D341Med (cell line): Measurements from ENCODE around the gene CALM1.

Experiments used
- DNase-seq: peaks from one replicate; pipeline ENCODE4 v3.0.0; 2012; ENCODE audit warnings: low spot score

Gene CALM1

DNA sequence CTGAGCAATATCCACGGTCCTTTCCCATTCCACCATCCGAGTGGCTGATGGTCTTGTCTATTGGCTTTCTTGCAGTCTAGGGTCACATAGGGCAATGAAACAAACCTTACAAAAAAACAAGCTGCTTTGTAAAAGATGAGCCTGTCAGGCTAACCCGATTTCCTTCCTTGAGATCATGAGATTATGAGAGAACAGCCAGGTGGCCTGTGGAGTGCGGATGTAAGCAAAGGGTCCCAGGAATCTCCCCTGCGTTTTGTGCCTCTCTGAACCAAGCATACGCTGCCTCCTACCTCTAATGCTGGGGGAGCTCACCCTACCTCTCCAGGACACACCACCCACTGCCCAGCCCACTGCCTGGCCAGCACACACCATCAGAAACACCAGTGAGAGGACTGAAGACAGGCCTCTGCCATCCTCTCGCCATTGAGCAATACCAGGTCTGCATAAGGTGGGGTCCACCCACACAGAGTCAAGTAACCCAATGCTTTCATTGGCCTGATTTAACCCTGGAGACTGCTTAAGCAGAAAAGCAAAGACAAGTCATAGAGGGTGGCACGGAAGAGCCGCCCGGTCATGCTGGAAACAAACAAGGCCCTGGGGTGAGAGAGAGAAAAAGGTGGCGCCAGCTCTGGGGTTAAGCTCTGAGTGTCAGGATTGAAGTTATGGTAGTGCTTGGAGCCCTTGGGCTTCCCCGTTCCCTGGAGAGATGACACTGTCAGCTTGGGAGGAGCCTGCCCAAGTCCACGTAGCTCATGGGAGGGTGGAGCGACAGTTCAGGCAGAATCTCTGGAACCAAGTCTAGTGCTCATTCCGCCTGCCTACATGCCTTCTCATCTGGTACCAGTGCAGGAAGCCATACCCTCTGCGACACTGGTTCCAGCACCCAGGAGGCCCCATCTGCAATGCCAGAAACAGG is 46.6 kb downstream of the CALM1 start:
- peak; percentile 59 for DNase-seq

DNA sequence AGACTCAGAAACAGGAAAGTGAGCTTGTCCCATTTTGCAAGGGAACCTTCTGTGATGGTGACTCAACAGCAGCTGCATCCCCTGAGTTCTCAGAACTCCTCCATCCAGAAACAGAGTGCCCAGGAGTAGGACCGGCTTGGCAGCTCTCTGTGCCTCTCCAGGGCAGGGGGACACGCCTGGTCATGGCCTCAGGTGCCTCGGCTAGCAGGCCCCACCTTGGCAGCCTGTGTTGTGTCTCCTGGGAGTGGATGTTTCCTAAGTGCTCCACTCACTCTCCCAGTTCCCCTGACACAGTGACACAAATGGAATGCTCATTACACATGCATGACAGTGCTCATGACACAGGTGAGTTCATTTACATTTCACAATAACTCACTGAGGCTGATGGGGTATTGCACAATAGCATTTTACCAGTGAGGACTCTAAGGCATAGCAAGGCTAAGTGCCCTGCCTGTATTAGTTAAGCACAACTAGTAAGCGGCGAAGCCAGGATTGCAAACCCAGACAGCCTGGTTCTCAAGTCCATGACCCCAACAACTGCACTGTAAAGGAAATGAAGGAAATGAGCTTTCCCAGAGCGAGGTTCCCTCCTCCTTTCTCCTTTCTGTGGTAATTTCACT is 47.4 kb downstream of the CALM1 start:
- no peak for DNase-seq

DNA sequence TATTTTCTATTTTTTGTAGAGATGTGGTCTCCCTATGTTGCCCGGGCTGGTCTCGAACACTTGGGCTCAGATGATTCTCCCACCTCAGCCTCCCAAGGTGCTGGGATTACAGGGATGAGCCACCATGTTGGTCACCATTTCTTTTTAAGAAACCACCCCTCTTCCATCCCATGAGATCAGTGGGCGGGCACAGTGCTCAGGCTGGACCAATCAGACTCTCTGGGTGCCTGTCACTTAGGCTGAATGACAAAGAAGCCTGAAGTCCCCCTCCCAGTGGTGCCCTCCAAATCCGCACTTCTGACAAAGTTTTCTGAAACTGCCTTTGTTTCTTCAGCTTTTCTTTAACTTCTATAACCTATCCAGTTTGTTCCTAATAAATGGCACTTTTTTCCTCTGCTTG is 48.2 kb downstream of the CALM1 start:
- no peak for DNase-seq

DNA sequence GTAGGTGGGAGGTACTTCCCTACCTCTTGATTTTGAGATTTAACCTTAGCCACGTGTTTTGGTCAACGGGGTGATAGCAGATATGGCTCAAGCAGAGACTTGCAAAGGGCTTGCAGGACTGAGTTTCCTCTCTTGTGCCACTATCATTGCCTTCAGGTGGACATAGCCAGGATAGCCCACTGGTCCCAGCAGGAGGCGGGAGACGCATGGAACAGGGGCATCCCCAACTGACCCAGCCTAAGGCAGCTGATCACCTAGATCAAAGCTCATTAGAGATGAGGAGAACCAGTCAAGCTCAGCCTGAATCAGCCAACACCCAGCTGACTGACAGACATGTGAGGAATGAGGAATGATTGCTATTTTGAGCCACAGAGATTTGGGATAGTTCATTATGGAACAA is 49.6 kb downstream of the CALM1 start:
- DNase-seq: no peak

DNA sequence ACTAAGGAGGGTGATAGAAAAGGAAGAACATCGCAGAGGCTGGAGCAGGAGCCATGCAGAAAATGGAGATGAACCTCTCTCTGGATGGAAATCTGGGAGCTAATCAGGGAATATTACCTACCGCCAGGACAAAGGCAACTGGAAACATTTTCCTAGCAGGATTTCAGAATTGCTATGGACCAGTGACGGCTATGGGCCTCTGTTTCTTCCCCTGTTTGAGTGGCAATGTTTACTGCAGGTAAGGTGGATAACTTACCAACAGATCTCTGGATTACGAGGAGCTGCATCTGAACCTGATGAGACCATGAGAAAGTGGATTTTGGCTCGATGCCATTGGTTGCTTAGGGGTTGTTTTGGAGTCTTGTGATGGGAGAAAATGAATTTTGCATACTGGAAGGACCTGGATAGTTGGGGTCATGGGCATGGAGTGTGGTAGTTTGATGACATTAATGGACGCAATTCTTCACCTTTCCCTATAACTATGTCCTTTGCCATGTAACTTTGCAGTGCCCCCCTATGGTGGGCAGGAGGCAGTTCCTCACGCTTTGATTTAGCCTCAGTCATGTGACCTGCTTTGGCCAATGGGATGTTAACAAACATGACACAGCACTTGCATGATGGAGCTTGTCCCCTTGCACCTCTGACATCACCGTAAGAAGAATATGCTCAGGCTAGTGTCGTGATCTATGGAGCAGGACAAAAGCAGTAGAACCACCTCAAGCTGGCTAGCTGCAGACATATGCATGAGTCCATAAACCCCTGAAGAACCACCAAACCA is 51.1 kb downstream of the CALM1 start:
- DNase-seq: no peak

DNA sequence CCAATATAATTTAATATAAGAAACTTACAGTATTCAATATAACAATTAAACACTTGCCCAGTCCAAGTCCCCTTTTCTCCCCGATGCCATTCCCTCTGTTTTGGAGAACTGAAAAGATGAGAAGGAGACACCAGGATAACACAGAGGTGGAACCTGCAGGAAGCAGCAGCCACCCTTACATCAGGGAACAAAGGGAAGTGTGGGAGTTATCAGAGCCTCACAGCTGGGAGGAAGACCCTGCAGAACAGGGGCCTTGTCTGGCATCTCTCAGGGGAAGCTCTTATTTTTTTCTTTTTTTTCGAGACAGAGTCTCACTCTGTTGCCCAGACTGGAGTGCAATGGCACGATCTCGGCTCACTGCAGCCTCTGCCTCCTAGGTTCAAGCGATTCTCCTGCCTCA is 52.6 kb downstream of the CALM1 start:
- no peak for DNase-seq

DNA sequence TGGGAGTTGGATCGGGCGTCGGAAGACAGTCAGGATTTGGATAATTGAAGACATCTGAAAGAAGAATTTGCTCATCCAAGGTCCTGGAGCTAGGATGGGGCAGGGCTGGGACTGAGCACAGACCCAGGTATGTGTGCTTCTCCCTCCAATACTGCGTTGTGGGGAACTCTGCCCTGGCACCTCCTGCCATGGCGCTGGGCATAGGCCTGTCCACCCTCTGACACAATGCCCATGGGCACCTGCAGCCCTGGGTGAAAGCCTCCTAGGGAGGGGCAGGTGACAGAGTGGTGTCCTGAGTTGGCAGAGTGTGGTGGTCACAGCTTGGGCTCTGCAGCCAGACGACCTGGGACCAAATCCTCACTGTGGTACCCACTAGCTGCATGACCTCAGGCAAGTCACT is 53.3 kb downstream of the CALM1 start:
- no peak for DNase-seq

DNA sequence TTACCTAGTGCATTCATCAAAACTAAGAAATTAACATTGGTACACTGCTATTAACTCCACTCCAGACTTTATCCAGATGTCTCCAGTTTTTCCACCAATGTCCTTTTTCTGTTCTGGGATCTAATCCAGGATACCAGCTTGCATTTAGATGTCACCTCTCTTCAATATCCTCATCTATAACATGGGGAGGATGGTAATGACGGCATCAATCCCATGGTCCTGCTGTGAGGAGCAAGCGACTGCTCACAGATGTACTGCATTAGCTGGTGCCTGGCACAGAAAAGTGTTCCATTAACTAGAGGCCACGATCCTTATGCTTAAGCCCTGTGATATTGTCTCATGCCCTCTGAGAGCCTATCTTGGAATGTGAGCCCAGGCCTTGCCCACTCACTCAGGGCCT is 53.8 kb downstream of the CALM1 start:
- no peak for DNase-seq

DNA sequence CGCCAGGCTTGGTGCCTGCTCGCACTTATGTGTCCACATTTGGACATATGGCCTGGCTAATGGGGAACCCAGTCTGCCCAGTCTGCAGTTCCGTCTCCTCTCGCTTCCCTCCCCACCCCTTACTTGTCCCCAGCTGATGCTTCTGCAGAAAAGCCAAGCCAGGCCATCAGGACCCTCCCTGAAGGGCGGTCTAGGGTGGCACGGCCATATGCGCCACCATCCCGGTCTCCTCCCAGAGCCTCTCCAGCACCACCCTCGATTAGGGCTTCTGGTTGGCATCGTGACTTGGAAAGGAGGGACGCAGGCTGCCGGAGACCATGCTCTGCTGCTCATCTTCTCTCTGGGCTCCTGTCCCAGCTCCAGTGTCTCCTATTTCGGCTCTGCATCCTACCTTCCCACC is 54.6 kb downstream of the CALM1 start:
- DNase-seq: no peak

DNA sequence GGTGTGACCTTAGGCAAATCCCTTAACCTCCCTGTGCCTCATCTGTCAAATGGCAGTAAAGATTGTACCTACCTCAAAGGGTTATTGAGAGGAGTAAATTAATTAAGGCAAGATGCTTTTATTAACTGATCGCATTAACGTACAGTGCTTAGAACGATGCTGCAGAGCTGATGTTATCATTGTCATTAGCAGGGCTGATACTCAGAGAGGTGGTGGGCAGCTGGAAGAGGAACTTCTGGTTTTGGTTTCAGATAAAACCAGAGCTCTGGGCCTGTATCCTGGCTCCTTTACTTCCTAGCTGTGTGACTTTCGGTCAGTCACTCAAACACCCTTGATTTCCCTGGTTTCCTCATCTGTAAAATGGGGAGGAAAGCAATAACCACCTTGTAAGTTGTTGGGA is 55.1 kb downstream of the CALM1 start:
- DNase-seq: no peak

DNA sequence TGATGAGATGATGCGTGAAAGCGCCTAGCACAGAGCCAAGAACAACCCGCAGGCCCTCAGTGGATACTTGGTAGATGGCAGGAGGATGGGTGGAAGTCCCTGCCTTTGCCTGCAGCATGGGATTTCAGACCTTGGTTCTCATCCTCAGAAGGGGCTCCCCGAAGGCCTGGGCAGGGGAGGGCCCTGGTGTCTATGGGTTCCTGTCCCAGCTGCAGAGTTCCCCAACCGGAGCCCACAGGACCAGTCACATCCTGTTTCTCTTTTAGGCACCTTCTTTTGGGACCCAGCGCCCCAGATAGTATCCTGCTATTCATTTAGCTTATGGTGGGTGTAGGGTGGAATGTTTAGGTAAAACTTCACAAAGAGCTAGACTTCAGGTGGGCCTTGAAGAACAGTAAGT is 55.5 kb downstream of the CALM1 start:
- no peak for DNase-seq

DNA sequence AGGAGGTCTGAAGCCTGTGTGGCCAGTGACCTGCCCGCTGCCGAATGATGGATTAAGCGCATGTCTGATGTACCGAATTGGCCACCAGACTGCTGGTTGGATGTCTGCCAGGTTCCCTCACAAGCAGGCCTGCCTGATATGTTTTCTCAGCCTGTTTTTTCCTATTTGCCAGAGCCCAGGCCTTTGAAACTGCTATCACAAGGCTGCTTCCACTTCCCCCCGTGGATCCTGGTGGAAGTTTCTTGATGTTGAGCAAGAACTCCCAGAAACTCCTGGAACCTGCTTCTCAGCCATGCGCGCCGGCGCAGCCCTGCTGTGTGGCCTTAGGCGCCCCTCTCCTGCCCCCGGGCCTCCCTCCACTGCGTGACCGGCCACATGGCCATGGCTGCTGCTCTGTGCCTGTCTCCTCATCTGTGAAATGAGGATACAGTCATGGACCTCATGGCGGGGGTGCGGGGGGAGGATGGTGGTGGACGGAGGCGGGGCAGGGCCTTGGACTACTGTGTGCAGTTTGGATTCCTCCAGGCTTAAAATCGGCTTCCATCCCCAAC is 56.6 kb downstream of the CALM1 start:
- no peak for DNase-seq

DNA sequence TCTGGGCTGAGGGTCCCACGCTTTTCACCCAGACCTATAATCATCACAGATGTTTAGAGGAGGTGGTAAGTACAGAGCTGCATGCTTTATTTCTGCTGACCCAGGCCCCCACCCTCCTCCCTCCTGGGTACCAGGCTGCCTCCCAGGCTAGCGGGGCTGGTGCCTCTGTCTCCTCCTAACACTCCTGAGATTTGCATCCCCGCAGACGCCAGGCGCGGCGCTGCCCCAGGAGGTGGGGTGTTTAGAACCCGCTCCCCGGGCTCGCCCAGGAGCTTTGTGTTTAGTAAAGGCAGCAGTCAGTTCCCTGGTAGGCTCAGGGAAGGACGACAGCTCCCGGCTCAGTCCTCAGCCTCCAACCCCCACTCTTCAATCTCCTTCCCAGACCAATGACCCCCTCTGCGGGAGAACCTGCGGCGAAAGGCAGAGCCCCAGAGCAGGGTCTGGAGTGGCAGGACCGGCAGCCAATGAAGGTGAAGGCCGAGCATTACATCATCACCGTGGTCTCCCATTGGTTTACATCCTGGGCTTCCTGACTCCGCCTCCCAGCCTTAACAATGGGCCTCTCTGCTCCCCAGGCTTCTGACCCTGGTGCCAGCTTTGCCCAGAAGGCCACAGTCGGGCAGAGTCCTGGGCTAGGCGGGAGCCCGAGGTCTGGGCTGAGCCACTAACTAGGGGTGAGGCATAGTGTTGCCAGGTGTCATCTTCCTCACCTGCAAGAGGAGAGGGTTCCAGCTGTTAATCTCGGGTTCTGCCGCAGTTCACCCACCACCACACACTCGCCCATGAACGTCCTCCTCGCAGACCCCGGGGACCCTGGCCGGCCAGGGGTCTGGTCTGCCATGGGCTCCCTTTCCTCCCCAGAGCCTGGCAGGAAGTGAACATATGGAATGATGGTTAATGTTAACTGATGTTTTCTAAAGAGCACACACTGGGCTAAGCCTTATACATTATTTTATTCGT is 57.5 kb downstream of the CALM1 start:
- DNase-seq: peak; percentile 63

DNA sequence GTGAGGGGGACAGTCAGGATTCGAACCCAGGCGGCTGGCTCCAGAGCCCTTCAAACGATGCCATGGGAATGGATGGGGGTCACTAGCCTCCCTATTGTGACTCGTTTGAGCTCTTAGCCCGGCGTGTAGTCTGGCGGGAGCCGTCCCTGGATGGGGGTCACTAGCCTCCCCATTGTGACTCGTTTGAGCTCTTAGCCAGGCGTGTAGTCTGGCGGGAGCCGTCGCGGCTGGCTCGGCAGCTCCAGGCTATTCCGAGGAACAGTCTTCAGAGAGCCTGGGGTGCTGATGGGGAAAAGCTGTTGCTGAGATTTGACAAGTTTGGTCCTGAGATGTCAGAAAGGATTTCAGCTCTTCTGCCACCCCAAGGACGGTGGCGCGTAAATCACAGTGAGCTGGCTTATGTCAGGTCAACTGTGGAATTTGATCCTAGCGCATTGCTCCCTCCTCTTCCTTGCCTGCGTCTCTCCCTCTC is 58.3 kb downstream of the CALM1 start:
- DNase-seq: no peak

DNA sequence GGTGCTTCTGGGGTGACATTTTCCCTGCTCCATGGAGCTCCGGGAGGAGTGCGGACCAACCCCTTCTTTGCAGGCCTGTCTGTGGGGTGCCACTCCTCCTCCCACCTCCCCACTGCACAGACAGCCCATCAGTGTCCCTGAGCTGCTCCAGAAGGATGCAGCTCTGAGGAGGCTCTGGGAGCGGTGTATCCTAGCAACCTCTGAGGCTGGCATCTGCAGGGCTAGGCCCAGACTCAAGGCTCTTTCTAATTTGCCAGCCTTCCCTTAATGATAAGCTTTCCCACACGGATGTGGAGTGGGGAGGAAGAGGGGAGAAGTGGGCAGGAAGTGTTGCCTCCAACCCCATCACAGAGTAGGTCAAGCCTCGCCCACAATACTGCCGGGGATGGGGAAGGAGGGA is 59.7 kb downstream of the CALM1 start:
- no peak for DNase-seq

DNA sequence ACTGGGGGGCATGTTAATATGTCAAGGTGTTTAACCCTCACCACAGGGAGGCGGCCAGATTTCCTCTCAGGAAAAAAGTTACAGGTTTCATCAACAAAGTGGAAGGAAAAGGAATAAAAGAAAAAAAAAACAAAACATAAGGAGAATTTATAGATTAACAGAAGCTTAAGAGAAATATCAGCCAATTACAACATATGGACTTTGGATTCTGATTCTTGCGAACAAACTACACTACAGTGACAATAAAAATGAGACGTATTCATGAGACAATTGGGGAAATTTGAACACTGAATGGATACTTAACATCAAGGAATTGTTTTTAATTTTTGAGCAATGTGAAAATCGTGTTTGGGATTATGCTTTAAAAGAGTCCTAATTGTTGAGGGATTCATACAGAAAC is 60.4 kb downstream of the CALM1 start:
- no peak for DNase-seq
